Measurements from ENCODE around the gene CADM1. TPM values are rescaled to one million over a fixed set of nuclear protein-coding genes. Genes with fewer than 3 reads are reported as not detected.

Gene CADM1
- total and polyA plus RNA-seq, 2 donors (not counting 3 experiments of a cell fraction or from before 2014, with no cell fraction given): 0.52 to 2.6 TPM

- intact Hi-C loops (cut with micrococcal nuclease) (no loop called here), dilution Hi-C loops (cut with MboI; ENCODE audit: extremely low pct_ligation_motif_present, low sequenced_read_pairs) (no loop called here)
- no peak overlapping the region for H3K4me2 ChIP-seq (ENCODE audit: insufficient read depth, low read length)
- TF ChIP-seq CTCF (IDR thresholded peaks at IDR 0.05; ENCODE audit: extremely low read depth in 1 of 2, insufficient read depth in 1 of 2, low read depth in 1 of 2, low read length in 2 of 2) (no peak), POLR2A (IDR thresholded peaks at IDR 0.05; ENCODE audit: low read depth, low read length) (no peak), GATA2 (IDR thresholded peaks at IDR 0.05; ENCODE audit: insufficient read depth, insufficient read length, low read depth, low read length) (no peak), POLR2AphosphoS5 (IDR thresholded peaks at IDR 0.05; ENCODE audit: insufficient read depth, low read depth, low read length) (no peak), MYC (IDR thresholded peaks at IDR 0.05; ENCODE audit: low read depth, low read length) (no peak), EZH2 (IDR thresholded peaks at IDR 0.05; ENCODE audit: borderline replicate concordance, low read depth, low read length, severe bottlenecking) (no peak), JUN (IDR thresholded peaks at IDR 0.05; ENCODE audit: borderline replicate concordance, insufficient read depth, insufficient read length, low read depth) (no peak), MAX (IDR thresholded peaks at IDR 0.05; ENCODE audit: insufficient read depth, insufficient read length) (no peak), FOS (IDR thresholded peaks at IDR 0.05; ENCODE audit: borderline replicate concordance, insufficient read depth, low read length) (no peak)
- H3K79me2 ChIP-seq (ENCODE audit: control insufficient read depth, insufficient read depth, low read length): no peaks in the 10 kb centered on the region
- no peak for FAIRE-seq
- H4K20me1 ChIP-seq (replicated peaks; ENCODE audit: control insufficient read depth, extremely low read depth, insufficient read depth, low read length): no peaks in the 10 kb centered on the region
- no peak overlapping the region for H3K4me3 ChIP-seq (replicated peaks in 1 of 3; ENCODE audit: insufficient read depth in 1 of 3, low read depth in 1 of 3, low read length in 3 of 3)
- POLR2A ChIA-PET: no interaction called here
- no peaks in the 10 kb centered on the region for H3K36me3 ChIP-seq (ENCODE audit: control insufficient read depth in 2 of 2, extremely low read depth in 1 of 2, insufficient read depth in 2 of 2, low read length in 2 of 2)
- H3K4me1 ChIP-seq (ENCODE audit: control insufficient read depth, extremely low read depth, insufficient read depth, low read length): no peaks in the 10 kb centered on the region
- CTCF ChIA-PET: no interaction called here
- no peaks in the 10 kb centered on the region for H3K27me3 ChIP-seq (ENCODE audit: control insufficient read depth in 2 of 2, insufficient read depth in 2 of 2, low read length in 2 of 2)
- H3K27ac ChIP-seq (ENCODE audit: insufficient read depth, low read depth, low read length): no peak overlapping the region
- H3K9ac ChIP-seq (replicated peaks; ENCODE audit: extremely low read depth, insufficient read depth, low read length): no peak overlapping the region
- H3K9me3 ChIP-seq (replicated peaks; ENCODE audit: control insufficient read depth, insufficient read depth, low read length): no peaks in the 10 kb centered on the region
- no TSS peak for BruUV-seq (replicated peaks)
- no peak for DNase-seq (ENCODE audit: low read depth, low spot score)
- no peak overlapping the region for H2AFZ ChIP-seq (ENCODE audit: low read depth, low read length)
- no peaks in the 10 kb centered on the region for H3K9me1 ChIP-seq (replicated peaks; ENCODE audit: control insufficient read depth, extremely low read depth, insufficient read depth, low read length)
Observed at GRCh38 chr11:115134926-115135325, 369.3 kb downstream of the CADM1 start.
